HG03558 (cell line): ENCODE measurements around the gene RAB26.
"Not testable (repeated sequence)": the region's sequence is repeated elsewhere in the genome, so short reads cannot be mapped to it uniquely, and the experiment has no call there.

Experiments used
- ATAC-seq: cut with Tn5 transposase; IDR thresholded peaks from one replicate; pipeline ENCODE4 v1.9.1; 2021; ENCODE audit warnings: moderate number of reproducible peaks; ENCODE audit not compliant: unreplicated experiment; ENCODE audit errors: extremely low read depth

RAB26 gene

DNA sequence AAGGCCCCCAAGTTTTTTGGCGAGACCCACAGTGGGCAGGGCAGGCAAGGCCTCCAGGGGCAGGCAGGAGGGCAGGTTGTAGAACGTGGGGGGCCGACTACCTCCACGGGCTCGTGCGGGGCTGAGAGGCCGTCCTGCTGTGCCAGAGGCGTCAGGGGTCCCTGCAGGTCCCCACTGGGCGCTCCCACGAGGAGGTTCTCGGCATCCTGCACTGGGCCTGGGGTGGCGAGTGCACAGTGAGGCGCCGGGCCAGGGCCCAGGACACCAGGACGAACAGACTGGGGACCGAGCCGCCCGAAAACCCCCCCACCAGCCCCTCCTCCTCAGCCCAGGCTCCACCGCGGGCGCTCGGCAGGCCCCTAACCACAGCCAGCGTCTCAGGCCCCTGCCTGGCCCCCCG is 32.0 kb upstream of the RAB26 start:
- ATAC-seq = not testable (repeated sequence)

DNA sequence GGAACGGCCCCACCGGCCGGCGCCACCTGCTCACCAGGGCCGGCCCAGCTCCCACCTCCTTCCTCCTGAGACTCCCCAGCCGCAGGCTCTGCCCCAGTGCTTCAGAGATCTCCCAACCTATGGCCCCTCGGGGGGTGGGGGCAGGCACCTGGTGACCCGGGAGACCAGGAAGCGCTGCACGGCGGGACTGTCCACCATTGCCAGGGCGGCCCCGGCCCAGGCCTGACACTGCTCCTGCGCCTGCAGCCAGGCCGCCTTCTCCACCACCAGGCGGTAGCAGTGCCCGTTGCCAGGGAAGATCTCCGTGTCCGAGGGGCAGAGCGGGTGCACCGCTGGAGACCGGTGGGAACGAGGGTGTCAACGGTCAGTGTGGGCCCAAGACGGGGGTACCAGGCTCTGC is 31.1 kb upstream of the RAB26 start:
- ATAC-seq = not testable (repeated sequence)

DNA sequence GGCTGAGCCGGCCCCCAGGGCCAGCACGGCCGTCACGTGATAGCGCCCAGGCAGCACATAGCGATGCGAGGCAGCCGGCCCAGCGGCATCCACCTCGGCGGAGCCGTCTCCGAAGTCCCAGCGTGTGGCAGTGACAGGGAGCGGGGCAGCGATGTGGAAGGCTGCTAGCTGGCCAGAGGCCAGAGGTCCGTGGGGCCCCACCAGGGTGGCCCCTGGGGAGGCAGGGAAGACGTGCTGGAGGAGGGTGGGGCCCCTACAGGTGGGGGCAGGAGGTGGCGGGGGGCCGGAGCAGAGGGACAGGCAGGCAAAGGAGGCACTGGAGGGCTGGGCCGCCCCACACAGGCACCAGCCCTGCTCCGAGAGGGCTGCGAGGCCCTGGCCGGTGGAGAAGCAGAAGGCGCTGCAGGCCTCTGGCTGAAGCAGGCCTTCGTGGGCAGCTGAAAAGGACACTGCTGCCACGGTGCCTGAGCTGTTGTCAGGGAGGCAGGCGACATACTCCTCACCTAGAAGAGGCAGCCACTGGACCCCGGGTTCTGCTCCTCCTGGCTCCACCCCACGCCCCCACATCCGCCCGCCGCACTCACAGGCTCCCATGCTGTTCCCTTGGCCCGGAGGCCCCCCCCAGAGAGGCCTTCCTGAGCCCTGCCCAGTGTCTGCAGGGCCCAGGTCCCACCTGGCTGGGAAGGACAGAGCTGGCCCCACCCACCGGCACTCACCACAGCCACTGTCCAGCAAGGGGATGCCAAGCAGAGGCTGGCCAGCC is 30.3 kb upstream of the RAB26 start:
- not testable (repeated sequence) for ATAC-seq

DNA sequence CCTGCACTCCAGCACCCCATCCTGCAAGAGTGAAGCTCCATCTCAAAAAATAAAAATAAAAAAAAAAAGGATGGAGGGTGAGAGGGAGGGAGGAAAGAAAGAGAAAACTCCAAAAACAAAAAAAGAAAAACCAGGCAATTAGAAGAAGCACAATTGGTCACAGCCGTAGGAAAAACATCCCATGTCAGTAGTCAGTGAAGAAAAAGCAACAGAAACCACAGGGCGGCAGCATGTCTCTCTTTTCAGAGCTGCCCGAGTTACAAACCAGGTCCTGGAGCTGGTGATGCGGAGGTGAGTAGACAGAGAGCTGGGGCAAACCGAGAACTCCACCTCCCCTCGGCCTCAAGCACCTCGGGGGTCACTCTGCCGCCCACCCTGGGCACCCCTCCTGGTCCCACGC is 27.1 kb upstream of the RAB26 start:
- not testable (repeated sequence) for ATAC-seq

DNA sequence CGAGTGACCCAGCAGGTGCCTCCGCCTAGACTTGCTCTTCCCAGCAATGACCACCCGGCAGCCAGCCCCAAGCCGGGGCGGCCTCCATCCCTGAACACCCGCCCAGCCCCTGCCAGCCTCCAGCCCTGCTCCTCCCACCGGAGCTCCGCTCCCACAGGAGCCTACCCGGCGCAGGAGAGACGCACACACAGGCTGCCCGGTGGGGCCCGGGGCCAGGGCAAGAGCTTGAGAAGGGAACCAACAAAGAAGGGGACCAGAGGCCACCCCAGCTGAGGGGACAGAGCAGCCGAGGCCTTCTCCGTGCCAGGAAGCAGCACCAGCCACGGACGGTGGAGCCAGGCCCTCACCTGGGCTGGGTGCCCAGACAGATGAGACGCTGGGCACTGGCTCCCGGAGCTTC is 26.6 kb upstream of the RAB26 start:
- ATAC-seq = no peak

DNA sequence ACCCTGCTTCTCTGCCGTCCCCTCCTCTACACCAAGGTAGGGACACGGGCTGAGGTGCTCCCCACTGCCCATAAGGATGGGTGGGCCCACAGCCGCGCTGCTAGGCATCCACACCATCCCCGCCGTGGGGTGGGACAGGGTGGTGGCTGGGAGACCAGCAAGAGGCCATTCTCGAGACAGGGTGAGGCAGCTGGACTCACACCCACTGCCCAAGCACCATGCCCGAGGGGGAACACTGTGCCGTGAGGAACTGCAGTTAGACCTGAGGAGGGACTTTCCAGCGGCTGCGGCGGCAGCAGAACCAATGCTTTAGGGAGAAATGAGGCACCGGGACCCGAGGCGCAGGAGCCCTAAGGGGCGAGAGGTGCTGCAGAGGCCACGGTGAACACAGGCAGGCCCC is 26.0 kb upstream of the RAB26 start:
- ATAC-seq = no peak

DNA sequence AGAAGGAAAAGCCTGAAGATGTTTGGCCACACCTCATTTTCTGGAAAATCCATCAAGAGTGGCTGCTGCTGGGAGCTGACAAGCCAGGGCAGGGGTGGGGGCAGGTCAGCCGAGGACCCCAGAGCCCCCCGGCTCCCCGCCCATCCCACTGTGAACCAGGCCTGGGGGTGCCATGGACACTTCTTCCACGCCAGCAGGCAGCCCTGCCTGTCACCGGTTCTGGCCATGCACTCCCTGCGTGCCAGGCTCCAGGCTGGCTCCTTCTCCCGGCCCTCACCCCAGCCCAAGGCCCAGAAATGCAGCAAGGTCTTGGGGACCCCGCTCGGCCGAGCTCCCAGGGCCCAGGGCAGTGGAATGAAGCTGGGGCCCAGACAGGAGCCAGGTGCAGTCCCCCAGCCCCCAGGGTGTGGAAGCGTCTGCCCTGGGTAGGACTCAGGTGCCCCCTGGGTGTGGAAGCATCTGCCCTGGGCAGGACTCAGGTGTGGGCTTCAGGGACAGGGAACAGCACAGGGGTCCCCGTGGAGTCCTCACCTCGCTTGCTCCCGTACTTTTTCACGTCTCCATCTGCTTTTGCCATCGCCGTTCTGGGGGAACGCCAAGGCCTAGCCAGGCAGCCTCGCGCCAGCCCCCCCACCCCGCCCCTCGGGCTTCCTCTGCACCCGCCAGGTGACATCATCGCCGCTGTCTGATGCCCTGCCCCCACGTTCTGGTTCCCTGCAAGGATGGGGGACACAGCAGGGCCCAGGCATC is 25.3 kb upstream of the RAB26 start:
- ATAC-seq = not testable (repeated sequence)

DNA sequence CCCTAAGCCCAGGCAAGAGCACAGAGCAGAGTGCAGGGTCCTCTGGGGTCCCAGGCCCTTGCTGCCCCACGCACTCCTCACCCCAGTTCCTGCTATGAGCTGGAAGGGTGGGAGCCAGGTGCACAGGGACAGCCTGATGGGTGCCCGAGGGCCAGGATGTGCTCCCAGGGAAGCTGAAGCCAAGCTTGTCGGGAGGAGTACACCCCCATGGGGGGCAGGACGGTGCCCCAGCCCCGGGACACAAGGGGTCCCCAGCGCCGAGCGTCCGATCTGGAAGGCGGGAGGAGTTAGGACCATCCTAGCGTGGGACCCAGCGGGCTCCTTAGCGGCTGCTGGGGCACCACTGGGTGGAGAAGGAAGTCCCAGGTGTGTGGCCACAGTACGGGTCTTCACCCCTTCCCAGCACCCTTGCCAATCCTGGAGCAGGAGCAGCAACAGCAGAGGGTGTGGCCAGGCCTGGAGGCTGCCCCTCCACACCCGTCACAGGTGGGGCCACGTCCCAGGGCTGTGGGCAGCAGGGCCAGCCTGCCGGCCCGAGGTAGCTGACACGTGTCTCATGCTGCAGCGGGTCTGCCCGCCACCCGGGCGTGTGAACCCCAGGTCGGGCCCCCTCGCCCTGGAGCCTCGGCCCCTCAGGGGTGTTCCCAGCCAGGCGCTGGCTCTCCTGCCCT is 24.6 kb upstream of the RAB26 start:
- not testable (repeated sequence) for ATAC-seq

DNA sequence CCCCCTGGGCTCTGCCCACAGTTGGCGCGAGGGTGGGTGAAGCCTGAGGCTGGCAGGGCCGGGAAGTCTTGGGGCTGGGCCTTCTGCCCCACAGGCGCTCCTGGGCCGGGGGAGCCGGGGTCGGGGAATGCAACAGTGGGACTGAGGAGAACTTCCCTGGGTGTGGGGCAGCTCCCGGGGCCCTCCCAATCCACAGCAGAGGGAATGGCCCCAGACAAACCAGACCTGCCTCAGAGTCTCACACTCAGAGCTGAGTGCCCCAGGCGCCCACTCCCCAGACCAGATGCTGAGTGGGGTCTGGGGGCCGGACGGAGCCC is 24.1 kb upstream of the RAB26 start:
- not testable (repeated sequence) for ATAC-seq

DNA sequence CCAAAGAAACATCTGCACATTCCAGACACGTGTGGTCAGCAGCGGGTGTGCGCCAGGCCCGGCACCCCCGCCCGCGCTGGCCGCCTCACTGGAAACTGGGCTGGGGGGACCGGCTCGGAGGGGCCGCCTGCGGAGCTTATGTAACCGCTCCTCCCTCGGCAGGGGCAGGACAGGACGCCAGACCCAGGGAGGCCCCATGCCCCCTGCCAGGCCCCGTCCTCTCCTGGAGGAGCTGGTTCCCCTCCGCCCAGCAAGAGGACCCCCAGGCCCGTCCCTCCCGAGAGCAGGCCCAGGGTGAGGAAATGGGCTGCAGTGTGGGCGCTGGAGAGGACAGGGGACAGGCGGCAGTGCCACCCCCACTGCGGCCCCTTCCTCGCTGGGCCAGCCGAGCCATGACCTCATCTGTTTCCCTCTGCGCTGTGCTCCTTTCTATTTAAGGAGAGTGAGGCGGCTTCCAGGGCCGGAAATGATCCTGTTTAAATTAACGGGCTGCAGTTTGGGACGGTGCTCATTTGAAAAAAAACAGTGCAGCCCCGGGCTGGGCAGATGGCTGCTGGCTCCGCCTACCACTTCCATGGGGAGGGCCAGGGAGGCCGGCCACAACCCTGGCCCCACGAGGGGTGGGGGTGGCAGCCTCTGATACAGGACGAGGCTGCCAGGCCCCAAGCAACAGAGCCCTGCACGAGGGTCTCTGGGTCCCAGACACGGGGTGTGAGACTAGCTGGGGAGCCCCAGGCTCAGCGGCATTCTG is 23.6 kb upstream of the RAB26 start:
- ATAC-seq = not testable (repeated sequence)

DNA sequence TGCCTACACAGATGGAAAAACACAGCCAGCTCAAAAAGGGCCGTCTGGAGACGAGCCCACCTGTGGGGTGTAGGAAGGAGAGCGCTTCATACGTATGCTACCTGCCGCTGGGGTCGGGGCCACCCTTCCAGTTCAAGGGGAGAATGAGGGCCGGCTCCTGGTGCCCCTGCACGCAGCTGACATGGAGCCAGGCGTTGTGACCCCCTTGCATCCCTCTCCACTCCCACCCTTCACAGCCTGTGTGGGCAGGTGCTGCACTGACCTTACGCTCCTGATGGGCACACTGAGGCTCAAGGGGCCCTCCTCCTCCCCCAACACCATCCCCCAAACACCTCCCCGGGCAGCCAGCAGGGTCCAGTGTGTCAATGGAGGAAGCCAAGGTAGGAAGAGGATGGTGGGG is 22.8 kb upstream of the RAB26 start:
- not testable (repeated sequence) for ATAC-seq

DNA sequence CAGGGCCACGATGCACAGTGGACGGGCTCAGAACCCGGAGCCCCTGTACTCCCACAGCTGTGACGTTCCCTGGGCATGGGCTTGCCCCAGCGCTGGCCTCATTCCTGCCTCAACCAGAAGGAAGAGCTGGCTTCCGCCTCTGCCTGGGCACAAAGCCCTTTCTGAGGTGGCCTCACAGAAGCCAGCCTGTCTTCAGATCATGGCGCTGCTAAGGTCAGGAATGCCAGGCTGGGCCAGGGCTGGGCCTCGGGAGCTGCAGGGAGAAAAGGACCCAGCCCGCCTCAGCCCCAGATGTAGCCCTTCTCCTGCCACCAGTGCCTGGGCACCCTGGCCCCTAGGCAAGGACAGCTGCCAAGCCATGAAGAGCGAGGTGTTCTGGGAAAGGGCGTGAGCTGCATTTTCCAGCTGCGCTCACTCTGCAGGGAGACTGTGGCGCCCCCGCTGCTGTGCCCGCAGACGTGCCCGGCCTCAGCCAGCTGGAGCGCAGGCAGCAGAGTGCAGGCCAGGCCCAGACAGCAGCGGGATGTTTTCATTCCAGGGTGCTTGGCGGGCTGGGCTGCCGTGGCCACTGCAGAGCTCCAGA is 22.2 kb upstream of the RAB26 start:
- ATAC-seq = not testable (repeated sequence)

DNA sequence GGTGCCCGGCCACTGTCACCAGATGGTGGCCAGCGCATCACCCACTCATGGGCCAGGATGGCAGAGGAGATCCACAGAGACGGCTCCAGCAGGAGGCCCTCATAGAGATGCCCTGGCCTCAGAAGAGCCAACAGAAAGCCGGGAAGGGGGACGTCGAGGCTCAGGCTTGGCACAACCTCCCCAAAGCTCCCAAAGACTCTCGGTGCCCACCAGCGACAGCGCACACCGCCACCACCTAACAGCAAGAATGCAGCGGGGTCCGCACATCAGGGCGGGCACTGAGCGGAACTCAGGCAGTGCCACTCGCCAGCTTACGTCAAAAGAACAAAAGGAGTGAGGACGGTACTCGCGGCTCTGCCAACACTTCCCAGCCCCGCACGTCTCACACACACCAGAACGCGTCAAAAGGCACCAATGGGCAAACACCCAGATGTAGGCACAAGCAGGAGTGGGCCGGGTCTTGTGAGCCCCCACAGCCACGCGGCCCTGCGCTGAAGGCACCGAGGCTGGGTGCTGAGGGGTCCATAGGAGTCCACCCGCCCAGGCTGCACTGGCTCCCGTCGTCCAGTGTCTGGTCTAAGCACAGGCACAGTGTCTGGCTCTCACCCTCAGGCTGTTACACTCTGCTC is 21.4 kb upstream of the RAB26 start:
- ATAC-seq = not testable (repeated sequence)

DNA sequence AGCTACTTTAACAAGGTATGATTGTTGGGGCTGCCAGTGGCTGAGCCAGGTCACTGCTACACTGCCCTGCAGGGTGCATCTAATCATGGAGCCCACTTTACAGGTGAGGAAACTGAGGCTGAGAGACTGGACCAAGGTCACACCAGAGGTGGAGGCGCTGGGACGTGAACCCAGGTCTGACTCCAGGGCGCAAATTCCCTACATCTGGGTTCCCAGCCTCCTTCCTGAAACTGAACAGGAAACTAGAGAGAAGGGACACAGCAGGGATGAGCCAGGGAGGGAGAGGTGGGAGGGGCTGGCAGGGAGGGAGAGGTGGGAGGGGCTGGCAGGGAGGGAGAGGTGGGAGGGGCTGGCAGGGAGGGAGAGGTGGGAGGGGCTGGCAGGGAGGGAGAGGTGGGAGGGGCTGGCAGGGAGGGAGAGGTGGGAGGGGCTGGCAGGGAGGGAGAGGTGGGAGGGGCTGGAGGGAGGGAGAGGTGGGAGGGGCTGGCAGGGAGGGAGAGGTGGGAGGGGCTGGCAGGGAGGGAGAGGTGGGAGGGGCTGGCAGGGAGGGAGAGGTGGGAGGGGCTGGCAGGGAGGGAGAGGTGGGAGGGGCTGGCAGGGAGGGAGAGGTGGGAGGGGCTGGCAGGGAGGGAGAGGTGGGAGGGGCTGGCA is 20.7 kb upstream of the RAB26 start:
- not testable (repeated sequence) for ATAC-seq

DNA sequence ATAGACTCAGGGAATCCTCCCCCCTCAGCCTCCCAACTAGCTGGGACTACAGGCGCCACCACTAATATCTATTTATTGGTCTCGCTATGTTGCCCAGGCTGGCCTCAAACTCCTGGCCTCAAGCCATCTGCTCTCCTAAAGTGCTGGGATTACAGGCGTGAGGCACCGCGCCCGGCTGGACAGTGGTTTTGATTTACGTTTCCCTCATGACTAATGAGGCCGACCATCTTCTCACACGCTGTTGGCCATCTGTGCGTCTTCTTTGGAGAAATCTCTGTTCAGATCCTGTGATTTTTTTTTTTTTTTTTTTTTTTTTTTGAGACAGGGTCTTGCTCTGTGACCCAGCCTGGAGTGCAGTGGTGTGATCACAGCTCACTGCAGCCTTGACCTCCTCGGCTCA is 19.2 kb upstream of the RAB26 start:
- not testable (repeated sequence) for ATAC-seq

DNA sequence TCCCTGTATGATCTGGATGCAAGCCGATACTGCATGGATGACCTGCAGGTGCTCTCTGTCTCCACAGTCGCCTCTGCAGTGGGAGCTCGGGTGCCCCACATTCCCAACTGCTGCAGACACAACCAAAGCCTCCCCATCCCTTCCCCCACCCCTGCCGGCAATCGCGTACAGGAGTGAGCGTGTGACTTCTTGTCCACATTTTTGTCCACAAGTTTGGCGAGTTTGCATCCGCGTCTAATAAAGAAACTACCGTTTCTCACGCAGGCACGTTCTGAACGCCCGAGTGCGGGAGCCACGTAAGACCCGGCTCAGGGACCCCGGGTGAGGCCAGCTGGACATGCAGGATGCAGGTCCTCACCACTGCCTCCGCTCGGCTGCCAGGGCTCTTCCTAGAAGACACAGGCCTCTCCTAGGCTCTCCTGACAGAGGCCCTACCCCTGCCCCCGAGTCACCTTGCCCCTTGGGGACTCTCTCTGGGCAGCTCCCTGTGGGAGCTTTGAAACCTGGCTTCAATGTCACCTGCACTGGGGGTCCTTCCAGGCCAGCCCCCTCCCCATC is 18.5 kb upstream of the RAB26 start:
- ATAC-seq = not testable (repeated sequence)

DNA sequence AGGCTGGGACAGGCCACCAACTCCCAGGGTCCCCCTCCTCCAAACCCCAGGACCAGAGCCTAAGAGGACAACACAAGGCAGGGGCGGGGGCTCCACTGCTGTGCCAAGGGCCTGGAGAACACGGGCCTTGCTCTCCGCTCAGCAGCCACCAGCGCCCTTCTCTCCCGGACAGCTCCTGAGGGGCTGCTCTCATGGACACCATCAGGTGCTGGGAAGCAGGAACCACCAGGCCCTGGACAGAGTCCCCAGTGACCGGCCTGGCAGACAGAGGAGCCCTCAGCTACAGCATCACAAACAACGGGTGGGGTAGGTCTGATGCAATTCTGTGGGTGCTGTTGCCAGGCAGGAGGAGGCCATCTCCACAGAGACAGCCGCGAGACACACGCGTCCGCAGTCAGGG is 14.6 kb upstream of the RAB26 start:
- ATAC-seq = not testable (repeated sequence)

DNA sequence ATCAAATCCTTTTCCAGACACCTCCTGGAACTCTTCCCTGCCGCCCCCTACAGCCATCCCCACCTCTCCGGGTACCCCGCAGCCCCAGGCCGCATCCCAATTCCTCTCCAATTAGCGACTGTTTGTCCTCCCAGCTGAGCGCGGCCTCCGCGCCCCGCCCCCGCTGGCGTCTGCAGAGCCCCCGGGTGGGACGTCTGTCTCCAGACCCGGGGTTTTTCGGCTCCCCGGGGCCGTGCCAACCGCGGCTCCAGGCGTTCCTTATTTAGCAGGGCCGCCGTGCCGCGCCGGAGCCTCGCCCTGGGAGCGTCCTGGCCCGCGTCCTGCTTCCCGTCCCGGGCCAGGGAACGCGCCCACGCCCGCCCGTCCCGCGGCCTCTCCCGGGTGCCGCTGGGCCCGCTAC is 13.4 kb upstream of the RAB26 start:
- ATAC-seq = not testable (repeated sequence)
